HepG2 (cell line): Measurements from ENCODE around the gene WDR76. TPM values are rescaled to one million over a fixed set of nuclear protein-coding genes. Genes with fewer than 3 reads are reported as not detected.
A peak's percentile ranks its signal among the peaks of the same experiment; 100 is the strongest.

ENCODE experiments used
- ADNP ChIP-seq: sonication (generic); formaldehyde crosslinking; IDR thresholded peaks from 2 replicates; pipeline ENCODE4 v1.4.0; 2020; ENCODE audit warnings: missing genetic modification reagents
- AGO1 ChIP-seq: fragments of 200-400 bp; formaldehyde crosslinking; IDR thresholded peaks from 2 replicates; pipeline ENCODE4 v1.6.1; 2017; ENCODE audit warnings: mild to moderate bottlenecking, low read depth, low read length, moderate library complexity; ENCODE audit not compliant: poor library complexity, severe bottlenecking
- AHR ChIP-seq: IDR thresholded peaks from 2 replicates; pipeline ENCODE4 v1.6.1; 2018; ENCODE audit warnings: missing genetic modification reagents, missing compliant biosample characterization
- CEBPZ ChIP-seq: IDR thresholded peaks from 2 replicates; pipeline ENCODE4 v1.6.1; 2012; ENCODE audit warnings: low read length, improper control_type of control experiment
- FOXA1 ChIP-seq, 2 experiments: fragments of 450-650 bp in 1 of 2; sonication (generic) in 1 of 2; formaldehyde crosslinking in 1 of 2; IDR thresholded peaks; 2 replicates each; pipeline versions ENCODE4 v1.4.0 to v1.6.1; 2016 to 2020; ENCODE audit warnings: missing genetic modification reagents in 1 of 2
- FOXC1 ChIP-seq: sonication (generic); formaldehyde crosslinking; IDR thresholded peaks from 2 replicates; pipeline ENCODE4 v1.8.0; 2022; ENCODE audit warnings: mild to moderate bottlenecking, missing genetic modification reagents, borderline replicate concordance
- HIVEP1 ChIP-seq: sonication (generic); formaldehyde crosslinking; IDR thresholded peaks from 2 replicates; pipeline ENCODE4 v1.4.0; 2020; ENCODE audit warnings: mild to moderate bottlenecking, missing genetic modification reagents
- PHF5A ChIP-seq: IDR thresholded peaks from one replicate; pipeline ENCODE4 v1.6.1; 2018; ENCODE audit warnings: low read depth, missing genetic modification reagents; ENCODE audit not compliant: unreplicated experiment
- POGZ ChIP-seq: sonication (generic); formaldehyde crosslinking; IDR thresholded peaks from 2 replicates; pipeline ENCODE4 v1.4.0; 2020; ENCODE audit warnings: mild to moderate bottlenecking, missing genetic modification reagents
- RELA ChIP-seq: sonication (generic); formaldehyde crosslinking; IDR thresholded peaks from 2 replicates; pipeline ENCODE4 v1.4.0; 2020; ENCODE audit warnings: missing genetic modification reagents
- SNAI1 ChIP-seq: sonication (generic); formaldehyde crosslinking; IDR thresholded peaks from 2 replicates; pipeline ENCODE4 v1.5.0; 2020; ENCODE audit warnings: mild to moderate bottlenecking, missing genetic modification reagents, borderline replicate concordance
- SP5 ChIP-seq: IDR thresholded peaks from 2 replicates; pipeline ENCODE4 v1.6.1; 2016; ENCODE audit warnings: low read depth, borderline replicate concordance
- ZNF160 ChIP-seq: sonication (generic); formaldehyde crosslinking; IDR thresholded peaks from 2 replicates; pipeline ENCODE4 v1.8.0; 2022; ENCODE audit warnings: mild to moderate bottlenecking, inconsistent platforms, missing genetic modification reagents
- ZNF432 ChIP-seq: sonication (generic); formaldehyde crosslinking; IDR thresholded peaks from 2 replicates; pipeline ENCODE4 v1.5.0; 2020; ENCODE audit warnings: missing genetic modification reagents, mild to moderate bottlenecking, borderline replicate concordance
- ZNF614 ChIP-seq: IDR thresholded peaks from 2 replicates; pipeline ENCODE4 v1.6.1; 2018; ENCODE audit warnings: missing biosample characterization, missing genetic modification reagents, inconsistent platforms, borderline replicate concordance
- polyA plus RNA-seq, 8 experiments: library from polyadenylated mRNA; depleted of rRNA in 3 of 8; stranded (reverse) in 7 of 8; unstranded in 1 of 8; fragments of >200 nt; fragmentation: Illumina TruSeq in 4 of 8; extraction: Trizol in 4 of 8; gene quantifications; 2 replicates each; pipeline versions ENCODE4 v1.2.1 to v1.2.3, GENCODE V29; 2011 to 2016; ENCODE audit warnings: low read depth in 4 of 8, missing spikeins in 1 of 8, mixed read lengths in 1 of 8; ENCODE audit not compliant: insufficient read depth in 1 of 8
- total RNA-seq, 5 experiments: library from RNA; depleted of rRNA; stranded (reverse); fragments of >200 nt; fragmentation: Illumina TruSeq; extraction: Trizol; gene quantifications; 2 replicates each; pipeline ENCODE4 v1.2.3, GENCODE V29; 2016; ENCODE audit warnings: low read depth in 1 of 5
- TF ChIP-seq, protein P1 (sequence below): sonication (generic); formaldehyde crosslinking; IDR thresholded peaks from 2 replicates; pipeline ENCODE4 v1.4.0; 2020; ENCODE audit warnings: mild to moderate bottlenecking, missing genetic modification reagents
- TF ChIP-seq, protein P2 (sequence below): sonication (generic); formaldehyde crosslinking; IDR thresholded peaks from 2 replicates; pipeline ENCODE4 v1.5.0; 2020; ENCODE audit warnings: mild to moderate bottlenecking, missing genetic modification reagents, moderate library complexity
- TF ChIP-seq, protein P3 (sequence below): IDR thresholded peaks from 2 replicates; pipeline ENCODE4 v1.6.1; 2018; ENCODE audit warnings: missing genetic modification reagents
- TF ChIP-seq, protein P4 (sequence below): sonication (generic); formaldehyde crosslinking; IDR thresholded peaks from 2 replicates; pipeline ENCODE4 v1.8.1; 2023; ENCODE audit warnings: mild to moderate bottlenecking, moderate library complexity, missing genetic modification reagents

Gene WDR76
- total and polyA plus RNA-seq, 2 of the 13 experiments (the other 11 are each of a cell fraction or from before 2014, with no cell fraction given): 1.1 to 9.7 TPM

GRCh38 chr15:43791993-43792760 lies 34.6 kb upstream of the WDR76 start, which contains the start of gene SERF2 (continued):
- no peak for TF ChIP-seq FOXA1 (IDR thresholded peaks at IDR 0.05)
- no peak for TF ChIP-seq FOXA1 (CRISPR knock-in tag; IDR thresholded peaks at IDR 0.05)
- TF ChIP-seq CEBPZ: no peak
- no peak for TF ChIP-seq RELA
- peak; percentile 54 for TF ChIP-seq AGO1
- TF ChIP-seq ZNF432 (CRISPR knock-in tag): no peak
- TF ChIP-seq, protein P1, sequence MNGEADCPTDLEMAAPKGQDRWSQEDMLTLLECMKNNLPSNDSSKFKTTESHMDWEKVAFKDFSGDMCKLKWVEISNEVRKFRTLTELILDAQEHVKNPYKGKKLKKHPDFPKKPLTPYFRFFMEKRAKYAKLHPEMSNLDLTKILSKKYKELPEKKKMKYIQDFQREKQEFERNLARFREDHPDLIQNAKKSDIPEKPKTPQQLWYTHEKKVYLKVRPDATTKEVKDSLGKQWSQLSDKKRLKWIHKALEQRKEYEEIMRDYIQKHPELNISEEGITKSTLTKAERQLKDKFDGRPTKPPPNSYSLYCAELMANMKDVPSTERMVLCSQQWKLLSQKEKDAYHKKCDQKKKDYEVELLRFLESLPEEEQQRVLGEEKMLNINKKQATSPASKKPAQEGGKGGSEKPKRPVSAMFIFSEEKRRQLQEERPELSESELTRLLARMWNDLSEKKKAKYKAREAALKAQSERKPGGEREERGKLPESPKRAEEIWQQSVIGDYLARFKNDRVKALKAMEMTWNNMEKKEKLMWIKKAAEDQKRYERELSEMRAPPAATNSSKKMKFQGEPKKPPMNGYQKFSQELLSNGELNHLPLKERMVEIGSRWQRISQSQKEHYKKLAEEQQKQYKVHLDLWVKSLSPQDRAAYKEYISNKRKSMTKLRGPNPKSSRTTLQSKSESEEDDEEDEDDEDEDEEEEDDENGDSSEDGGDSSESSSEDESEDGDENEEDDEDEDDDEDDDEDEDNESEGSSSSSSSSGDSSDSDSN (CRISPR knock-in tag): peak; percentile 68
- TF ChIP-seq FOXC1 (CRISPR knock-in tag): no peak
- TF ChIP-seq PHF5A: peak; percentile 31
- TF ChIP-seq SP5 (CRISPR knock-in tag): peak; percentile 55; the same call in 1 of the 2 replicates
- TF ChIP-seq ADNP (CRISPR knock-in tag): no peak
- peak; percentile 59 for TF ChIP-seq POGZ (CRISPR knock-in tag)
- peak; percentile 79; the same call in 1 of the 2 replicates for TF ChIP-seq SNAI1 (CRISPR knock-in tag)
- TF ChIP-seq, protein P2, sequence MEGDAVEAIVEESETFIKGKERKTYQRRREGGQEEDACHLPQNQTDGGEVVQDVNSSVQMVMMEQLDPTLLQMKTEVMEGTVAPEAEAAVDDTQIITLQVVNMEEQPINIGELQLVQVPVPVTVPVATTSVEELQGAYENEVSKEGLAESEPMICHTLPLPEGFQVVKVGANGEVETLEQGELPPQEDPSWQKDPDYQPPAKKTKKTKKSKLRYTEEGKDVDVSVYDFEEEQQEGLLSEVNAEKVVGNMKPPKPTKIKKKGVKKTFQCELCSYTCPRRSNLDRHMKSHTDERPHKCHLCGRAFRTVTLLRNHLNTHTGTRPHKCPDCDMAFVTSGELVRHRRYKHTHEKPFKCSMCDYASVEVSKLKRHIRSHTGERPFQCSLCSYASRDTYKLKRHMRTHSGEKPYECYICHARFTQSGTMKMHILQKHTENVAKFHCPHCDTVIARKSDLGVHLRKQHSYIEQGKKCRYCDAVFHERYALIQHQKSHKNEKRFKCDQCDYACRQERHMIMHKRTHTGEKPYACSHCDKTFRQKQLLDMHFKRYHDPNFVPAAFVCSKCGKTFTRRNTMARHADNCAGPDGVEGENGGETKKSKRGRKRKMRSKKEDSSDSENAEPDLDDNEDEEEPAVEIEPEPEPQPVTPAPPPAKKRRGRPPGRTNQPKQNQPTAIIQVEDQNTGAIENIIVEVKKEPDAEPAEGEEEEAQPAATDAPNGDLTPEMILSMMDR: no peak
- TF ChIP-seq, protein P3, sequence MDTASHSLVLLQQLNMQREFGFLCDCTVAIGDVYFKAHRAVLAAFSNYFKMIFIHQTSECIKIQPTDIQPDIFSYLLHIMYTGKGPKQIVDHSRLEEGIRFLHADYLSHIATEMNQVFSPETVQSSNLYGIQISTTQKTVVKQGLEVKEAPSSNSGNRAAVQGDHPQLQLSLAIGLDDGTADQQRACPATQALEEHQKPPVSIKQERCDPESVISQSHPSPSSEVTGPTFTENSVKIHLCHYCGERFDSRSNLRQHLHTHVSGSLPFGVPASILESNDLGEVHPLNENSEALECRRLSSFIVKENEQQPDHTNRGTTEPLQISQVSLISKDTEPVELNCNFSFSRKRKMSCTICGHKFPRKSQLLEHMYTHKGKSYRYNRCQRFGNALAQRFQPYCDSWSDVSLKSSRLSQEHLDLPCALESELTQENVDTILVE: 0 out of 2 replicates have a peak, but pooled peaks have one; percentile 54
- TF ChIP-seq, protein P4, sequence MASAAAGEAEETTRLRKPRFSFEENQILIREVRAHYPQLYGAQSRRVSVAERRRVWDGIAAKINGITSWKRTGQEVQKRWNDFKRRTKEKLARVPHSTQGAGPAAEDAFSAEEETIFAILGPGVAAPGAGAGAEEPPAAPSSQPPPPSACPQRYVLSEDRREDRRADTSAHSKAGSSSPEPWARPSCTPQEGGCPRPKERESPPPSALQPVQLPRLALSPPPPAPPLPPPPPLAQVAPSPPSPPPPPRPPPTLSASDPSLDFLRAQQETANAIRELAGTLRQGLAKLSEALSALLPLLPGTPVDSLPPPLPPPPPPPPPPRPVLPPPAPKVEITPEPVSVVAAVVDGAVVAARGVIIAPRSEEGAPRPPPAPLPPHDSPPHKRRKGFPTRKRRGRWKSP (CRISPR knock-in tag): no peak
- TF ChIP-seq HIVEP1: no peak
- TF ChIP-seq ZNF614 (CRISPR knock-in tag): no peak
- TF ChIP-seq AHR (CRISPR knock-in tag): no peak
- TF ChIP-seq ZNF160: 0 out of 2 replicates have a peak, but pooled peaks have one; percentile 17
